ENCODE measurements around the gene TAOK1. TPM values are rescaled to one million over a fixed set of nuclear protein-coding genes. Genes with fewer than 3 reads are reported as not detected.
"Not testable (repeated sequence)": the region's sequence is repeated elsewhere in the genome, so short reads cannot be mapped to it uniquely, and the experiment has no call there.

TAOK1 gene
- total RNA-seq (2014; rRNA removed; shearing (Covaris generic)): 46.6 and 64.3 TPM in 2 replicates

GRCh38 chr17:29389982-29390850 lies at the start of gene TAOK1:
TSS of gene TAOK1 (plus strand) at chr17:29390363. CDS start at chr17:29451549, 61,186 bp downstream.
- peak; percentile 96 for DNase-seq (ENCODE audit: low spot score)

DNA sequence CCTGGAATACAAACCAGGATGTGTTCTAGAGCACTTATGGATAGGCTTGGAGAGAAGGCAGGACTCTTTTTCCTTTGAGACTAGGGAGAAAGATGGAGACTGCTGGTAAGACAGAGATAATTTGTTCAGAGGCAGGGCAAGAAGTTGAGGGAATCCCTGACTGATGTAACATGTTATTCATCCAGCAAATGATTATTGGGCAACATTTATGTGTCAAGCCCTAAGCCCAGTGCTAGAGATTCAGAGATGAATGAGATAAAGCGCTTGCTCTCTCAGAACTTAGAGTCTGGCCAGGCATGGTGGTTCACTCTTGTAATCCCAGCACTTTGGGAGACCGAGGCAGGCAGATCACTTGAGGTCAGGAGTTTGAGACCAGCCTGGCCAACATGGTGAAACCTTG lies 48.4 kb upstream of the TAOK1 start:
- DNase-seq (ENCODE audit: low spot score): no peak

GRCh38 chr17:29342158-29342765 lies 47.9 kb upstream of the TAOK1 start:
- no peak for DNase-seq (ENCODE audit: low spot score)

GRCh38 chr17:29344201-29344856 lies 45.8 kb upstream of the TAOK1 start:
- DNase-seq (ENCODE audit: low spot score): no peak

DNA sequence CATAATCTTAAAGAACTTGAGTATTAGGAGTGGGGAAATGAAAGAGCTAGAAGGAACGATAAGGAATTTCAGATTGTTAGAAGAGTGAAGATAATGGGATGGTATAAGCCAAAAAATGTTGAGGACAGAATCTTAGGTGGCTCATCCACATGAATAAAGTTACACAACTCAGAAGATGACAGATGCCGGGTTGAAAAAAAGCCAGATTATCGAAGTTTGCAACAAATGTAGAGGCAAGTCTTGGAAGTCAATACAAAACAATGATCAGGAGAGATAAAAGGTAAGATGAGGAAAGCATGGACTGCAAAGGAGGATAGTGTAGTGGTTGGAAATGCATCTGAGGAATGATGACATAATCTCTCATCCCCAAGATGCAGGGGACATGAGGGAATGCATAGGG lies 45.1 kb upstream of the TAOK1 start:
- no peak for DNase-seq (ENCODE audit: low spot score)

DNA sequence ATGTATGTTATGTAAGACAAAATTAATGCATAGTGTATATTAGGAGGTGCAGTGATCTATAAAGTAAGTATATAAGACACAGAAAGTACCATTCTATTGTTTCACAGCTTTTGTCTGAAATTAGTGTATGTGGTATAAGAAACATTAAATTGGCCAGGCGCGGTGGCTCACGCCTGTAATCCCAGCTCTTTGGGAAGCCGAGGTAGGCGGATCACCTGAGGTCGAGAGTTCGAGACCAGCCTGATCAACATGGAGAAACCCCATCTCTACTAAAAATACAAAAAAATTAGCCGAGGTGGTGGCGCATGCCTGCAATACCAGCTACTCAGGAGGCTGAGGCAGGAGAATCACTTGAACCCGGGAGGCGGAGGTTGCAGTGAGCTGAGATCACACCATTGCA lies 44.7 kb upstream of the TAOK1 start:
- not testable (repeated sequence) for DNase-seq (ENCODE audit: low spot score)

- DNase-seq (ENCODE audit: low spot score): no peak
These were observed 43.7 kb upstream of the TAOK1 start for GRCh38 chr17:29346462-29346861.

DNA sequence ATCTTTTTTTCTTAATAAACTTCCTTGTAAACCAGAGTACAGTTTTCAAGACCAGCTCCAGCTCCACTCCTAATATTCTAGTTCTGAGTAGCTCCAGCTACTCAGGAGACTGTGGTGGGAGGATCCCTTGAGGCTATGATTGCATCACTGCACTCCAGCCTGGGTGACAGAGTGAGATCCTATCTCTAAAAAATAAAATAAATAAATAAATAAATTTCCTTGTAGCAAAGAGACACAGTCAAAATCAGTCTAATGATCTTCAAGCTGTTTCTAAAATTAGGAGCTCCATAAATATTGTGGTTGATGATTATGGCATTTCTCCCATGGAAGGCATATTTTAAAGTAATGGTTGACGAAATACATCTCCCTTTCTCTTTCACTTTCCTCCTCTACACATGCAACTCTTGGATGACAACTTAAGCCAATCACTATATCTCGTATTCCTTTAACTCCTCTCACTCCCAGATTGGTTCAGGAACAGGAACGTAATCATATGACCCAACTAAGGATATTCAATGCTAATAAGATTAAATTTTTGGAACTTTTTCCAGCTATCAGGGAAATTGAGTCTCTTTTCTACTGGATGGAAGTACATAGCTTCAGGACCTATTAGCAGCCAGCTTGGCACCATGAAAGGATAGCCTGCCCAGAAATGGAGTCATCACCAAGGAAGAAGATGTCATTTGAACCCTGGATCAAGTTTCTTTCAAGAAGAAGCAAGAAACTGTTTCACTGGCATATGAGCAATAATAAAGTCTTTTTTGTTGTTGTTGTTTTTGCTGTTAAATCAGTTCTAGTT lies 42.1 kb upstream of the TAOK1 start:
- DNase-seq (ENCODE audit: low spot score): peak; percentile 45

DNA sequence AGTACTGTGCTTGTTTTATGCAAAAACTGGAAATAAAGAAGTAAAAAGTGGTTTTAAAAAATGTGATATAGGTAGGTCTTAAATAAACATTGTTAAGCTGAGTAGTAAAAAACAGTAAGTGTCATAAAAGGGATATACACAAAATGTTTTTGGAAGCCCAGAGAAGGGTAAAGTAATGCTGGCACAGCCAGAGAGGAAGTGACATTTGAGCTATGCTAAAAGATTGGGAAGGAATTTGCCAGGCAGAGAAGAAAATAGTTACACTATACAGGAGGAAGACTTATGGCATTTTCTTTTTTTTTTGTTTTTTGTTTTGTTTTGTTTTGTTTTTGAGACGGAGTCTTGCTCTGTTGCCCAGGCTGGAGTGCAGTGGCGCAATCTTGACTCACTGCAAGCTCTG lies 40.8 kb upstream of the TAOK1 start:
- DNase-seq (ENCODE audit: low spot score): no peak

GRCh38 chr17:29352146-29352545 lies 38.0 kb upstream of the TAOK1 start:
- DNase-seq (ENCODE audit: low spot score): no peak

- DNase-seq (ENCODE audit: low spot score): no peak
These were observed 32.9 kb upstream of the TAOK1 start for GRCh38 chr17:29357232-29357631.

- DNase-seq (ENCODE audit: low spot score): peak; percentile 36
These were observed 32.3 kb upstream of the TAOK1 start for GRCh38 chr17:29357821-29358232.

DNA sequence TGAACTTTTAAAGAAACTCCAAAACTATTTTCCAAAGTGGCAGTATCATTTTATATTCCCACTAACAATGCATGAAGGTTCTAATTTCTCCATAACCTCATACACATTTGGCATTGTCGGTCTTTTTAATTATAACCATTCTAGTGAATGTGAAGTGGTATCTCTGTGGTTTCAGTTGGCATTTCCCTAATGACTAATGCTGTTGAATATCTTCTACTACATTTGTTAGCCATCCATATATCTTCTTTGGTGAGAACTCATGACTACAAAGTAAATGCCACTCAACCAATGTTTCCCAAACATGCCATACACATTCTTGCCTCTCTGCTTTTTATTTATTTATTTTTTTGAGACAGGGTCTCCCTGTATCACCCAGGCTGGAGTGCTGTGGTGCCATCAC lies 31.7 kb upstream of the TAOK1 start:
- DNase-seq (ENCODE audit: low spot score): peak; percentile 94

- no peak for DNase-seq (ENCODE audit: low spot score)
These were observed 30.4 kb upstream of the TAOK1 start for GRCh38 chr17:29359777-29360176.

DNA sequence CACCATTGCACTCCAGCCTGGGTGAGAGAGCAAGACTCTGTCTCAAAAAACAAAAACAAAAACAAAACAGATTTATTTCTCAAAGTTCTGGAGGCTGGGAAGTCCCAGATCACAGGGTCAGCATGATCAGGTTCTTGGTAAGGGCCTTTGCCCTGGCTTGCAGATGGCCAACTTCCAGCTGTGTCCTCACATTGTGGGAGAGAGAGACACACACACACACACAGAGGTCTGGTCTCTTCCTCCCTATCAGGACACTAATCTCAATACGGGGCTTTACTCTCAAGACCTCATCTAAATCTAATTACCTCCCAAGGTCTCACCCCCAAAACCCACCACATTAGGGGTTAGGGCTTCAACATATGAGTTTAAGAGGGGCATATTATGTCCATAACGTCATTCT lies 26.4 kb upstream of the TAOK1 start:
- no peak for DNase-seq (ENCODE audit: low spot score)

DNA sequence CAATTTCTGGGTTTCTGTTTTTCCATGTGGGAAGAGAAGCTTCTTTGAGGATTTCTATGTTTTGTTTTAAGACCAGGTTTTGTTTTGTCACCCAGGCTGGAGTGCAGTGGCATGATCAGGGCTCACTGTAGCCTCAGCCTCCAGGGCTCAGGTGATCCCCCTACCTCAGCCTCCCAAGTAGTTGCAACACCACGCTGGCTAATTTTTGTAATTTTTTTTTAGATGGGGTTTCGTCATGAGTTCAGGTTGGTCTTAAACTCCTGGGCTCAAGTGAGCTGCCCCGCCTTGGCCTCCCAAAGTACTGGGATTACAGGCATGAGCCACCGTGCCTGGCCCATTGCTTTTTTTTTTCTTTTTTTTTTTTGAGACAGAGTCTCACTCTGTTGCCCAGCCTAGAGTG lies 25.5 kb upstream of the TAOK1 start:
- no peak for DNase-seq (ENCODE audit: low spot score)

DNA sequence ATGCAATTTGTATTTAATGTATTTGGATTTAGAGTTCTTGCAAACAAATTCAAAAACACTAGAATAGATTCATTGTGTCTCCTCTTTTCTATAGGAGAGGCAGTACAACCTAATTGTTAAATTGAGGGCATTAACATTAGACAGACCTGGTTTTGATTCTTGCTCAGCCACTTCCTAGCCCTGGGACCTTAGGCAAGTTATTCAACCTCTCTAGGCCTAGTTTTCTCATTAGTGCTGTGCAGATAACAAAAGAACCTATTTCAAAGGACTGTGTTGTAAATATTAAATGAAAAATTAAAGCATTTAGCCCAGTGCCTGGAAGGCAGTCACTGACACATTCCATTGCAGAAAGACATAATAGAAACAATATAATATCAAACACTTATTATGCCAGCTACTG lies 22.0 kb upstream of the TAOK1 start:
- no peak for DNase-seq (ENCODE audit: low spot score)

- DNase-seq (ENCODE audit: low spot score): no peak
These were observed 21.2 kb upstream of the TAOK1 start for GRCh38 chr17:29368926-29369325.

DNA sequence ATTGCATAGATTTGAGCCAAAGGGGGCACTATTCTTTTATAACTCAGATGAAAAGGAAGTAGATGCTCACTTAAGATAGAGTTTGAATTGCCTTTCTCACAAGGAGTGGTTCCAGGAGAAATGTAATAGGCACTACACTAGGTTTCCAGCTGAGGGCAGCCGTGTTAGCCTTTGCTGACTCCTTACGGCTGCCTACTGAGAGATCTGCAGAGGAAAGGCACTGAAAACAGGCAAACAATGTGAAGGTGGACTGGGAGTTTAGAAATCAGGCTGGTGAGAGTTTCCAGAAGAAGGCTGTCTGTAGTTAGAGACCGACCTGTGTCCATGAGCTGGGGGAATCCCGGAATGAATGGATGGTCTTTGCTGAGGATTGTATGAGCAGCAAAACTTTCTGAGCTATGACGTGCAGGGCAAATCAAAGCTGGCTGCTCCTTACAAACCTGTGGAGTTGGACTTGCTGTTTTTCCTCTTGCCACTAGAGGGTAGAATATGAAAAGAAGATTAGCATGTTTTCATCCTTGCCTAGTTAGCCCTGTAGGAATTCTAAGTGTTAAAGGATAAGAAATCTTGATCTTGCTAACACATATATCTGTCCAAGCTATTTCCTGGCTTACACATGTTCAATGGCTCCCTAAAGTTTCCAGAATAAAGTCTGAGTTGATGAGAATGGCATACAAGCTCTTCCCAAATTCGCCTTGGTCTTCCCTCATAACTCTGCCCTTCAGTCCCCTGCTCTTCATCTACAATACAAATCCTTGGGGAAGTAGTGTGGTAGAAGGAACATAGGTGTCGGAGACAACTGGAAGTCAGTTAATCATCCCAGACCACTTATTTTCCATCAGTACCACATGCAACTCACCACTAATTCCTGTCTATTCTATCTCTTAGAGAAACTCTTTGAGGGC lies 20.1 kb upstream of the TAOK1 start:
- DNase-seq (ENCODE audit: low spot score): peak; percentile 89

DNA sequence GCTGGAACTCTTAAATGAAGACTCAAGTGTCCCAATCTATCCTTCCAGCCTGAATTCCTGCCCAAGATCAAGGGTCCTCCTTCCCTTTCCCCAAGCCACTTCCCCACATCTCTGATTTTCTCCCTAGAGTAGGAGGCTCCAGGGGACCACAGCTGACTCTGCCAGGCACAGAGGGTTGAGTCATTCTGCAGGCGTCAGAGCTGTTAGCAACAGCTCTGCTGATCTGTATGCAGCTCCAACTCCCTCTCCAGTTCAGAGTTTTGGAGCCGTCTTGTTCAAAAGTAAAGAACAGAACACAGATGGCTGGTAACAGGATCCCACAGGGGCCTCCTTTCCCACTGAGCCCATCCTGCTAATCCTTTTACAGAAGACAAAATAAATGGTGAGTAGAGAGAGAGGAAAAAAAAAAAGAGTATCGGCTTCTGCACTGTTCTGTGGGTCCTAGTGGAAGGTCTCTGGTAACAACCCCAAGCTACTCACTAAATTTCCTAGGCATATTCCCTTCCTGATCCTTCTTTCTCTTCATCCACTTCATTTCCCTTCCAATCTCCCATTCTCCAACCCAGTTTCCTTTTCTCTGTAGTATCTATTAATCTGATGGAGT lies 13.4 kb upstream of the TAOK1 start:
- DNase-seq (ENCODE audit: low spot score): peak; percentile 79

Data from A172 (cell line).